Stimulated activated CD4-positive, alpha-beta T cell treated with anti-CD3 and anti-CD28 coated beads, Interleukin-1b, Interleukin-23, amount 100 ng/mL, for 48 hours (primary cell): ENCODE measurements around the gene PDIK1L.
A peak's percentile ranks its signal among the peaks of the same experiment; 100 is the strongest.
"Not testable (repeated sequence)": the region's sequence is repeated elsewhere in the genome, so short reads cannot be mapped to it uniquely, and the experiment has no call there.

ENCODE experiments used
- DNase-seq: peaks from one replicate; pipeline ENCODE4 v3.0.0-alpha.2; 2020

The PDIK1L gene

GRCh38 chr1:26092422-26092821, 19.2 kb upstream of the PDIK1L start:
- no peak for DNase-seq

- not testable (repeated sequence) for DNase-seq
Measured at GRCh38 chr1:26093569-26093968, 18.1 kb upstream of the PDIK1L start.

DNA sequence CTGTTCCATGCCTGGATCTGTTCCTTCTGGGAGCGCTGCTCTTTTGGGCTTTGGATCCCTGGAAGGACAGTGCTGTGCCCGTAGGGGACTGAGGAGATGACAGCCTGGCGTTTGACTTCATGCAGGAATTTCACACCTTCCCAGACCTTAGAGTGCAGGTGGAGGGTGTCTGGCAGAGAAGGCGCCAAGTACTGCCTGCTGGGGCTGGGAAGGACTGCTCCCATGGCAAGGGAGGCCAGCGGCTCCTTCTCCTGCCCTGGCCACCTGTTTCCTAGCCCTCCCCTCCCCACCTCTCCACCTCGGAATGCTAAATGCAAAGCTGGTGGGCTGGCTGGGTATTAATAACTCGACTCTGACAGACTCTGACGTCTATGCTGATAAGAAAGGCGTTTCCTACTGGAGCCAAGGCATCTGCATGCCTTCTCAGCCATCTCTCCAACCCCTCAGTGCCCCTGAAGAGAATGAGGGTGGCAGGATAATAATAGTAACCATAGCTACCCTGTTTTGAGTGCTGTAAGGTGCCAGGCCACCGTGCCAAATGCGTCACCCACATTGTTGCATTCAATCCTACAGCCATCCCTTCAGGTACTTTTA, 17.5 kb upstream of the PDIK1L start:
- DNase-seq: no peak

DNA sequence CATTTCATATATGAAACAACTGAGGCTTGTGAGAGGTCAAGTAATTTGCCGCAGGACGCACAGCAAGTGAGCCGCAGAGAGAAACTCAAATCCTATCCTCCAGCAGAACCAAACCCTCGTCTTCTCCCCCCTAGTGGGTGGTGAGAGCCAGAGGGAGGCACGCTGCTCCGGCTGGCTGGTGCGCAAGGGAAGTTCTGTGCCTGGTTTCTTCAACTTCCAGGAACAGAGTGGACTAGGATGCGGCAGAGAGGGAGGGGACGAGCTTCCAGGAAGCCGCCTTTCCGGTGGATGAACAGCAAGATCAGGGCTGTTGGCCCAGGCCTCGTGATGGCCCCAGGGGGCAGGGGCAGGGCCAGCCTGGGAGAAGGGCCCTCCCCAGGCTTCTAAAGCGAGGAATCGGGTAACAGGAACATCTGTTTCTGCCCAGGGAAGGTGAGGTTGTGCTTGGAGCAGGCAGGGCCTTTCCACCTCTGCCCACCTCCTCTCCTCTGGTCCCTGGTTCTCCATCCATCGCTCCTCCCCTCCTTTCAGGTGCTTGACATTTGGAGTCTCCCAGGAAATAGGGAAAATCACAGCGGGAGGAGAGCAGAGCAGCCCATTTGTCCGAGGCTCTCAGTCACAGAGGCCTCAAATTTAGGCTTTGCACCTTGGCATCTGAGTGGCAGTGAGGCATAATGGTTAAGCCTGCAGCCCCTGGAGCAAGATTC, 16.8 kb upstream of the PDIK1L start:
- no peak for DNase-seq

DNA sequence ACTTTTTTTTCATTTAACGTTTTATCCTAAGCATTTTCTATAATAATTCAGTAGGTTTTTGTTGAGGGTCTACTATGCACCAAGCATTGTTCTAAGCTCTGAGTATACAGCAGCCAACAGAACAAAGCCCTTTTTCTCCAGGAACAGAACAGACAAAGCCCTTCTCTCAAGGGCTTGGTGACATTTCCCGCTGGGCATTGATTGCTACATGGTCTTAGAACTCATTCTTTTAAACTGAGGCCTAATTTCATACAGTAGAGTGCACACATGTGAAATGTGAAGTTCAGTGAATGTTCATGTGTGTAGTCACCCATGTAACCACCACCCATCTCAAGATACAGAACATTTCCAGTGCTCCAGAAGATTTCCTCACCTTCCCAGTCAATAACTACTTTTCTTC, 15.2 kb upstream of the PDIK1L start:
- DNase-seq: no peak

DNA sequence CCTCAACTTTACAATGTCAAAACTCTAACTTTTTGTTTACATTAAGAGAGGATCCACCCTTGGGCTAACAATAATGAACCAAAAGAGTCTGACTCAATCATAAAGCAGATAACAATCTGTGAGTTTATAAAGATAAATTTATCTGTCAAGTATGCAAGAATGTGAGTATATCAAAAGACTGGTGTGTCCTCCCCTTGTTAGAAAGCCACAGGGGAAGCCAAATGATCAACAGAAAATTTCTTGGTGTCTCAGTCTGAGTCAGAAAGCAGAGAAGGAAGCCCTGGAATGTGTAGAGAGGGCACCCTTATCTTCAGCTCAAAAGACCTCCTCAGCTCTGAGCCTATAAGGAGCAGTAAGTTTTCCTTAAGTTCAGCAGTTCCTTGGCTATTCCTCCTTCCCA, 13.9 kb upstream of the PDIK1L start:
- no peak for DNase-seq

GRCh38 chr1:26098602-26099001, 13.0 kb upstream of the PDIK1L start:
- no peak for DNase-seq

DNA sequence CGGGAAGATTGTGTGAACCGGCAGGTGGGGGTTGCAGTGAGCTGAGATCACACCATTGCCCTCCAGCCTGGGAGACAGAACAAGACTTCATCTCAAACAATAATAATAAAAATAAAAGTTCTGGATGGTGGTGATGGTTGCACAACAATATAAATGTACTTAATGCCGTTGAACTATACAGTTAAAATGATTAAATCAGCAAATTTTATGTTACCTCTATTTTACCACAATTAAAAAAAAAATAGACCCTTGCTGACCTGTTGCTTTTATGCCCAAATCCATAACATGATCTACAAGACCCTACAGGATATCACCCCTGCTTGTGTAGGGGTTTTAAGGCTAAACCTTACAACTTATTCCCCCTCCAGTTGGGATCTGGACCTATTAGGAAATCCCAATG, 11.8 kb upstream of the PDIK1L start:
- DNase-seq: no peak

DNA sequence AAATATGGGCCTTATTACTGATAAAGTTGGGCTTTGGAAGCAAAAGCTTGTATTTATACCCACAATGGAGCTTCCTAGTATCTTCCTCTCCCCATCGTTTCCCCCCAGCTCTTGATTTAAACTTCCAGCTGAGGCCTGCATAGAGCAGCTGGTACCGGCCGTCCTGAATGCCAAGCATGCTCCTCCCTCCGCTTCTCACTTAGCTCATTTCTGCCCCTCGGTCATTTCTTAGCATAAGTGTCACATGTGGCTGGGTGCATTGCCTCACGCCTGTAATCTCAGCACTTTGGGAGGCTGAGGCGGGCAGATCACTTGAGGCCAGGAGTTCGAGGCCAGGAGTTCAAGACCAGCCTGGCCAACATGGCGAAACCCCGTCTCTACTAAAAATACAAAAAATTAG, 11.4 kb upstream of the PDIK1L start:
- not testable (repeated sequence) for DNase-seq

DNA sequence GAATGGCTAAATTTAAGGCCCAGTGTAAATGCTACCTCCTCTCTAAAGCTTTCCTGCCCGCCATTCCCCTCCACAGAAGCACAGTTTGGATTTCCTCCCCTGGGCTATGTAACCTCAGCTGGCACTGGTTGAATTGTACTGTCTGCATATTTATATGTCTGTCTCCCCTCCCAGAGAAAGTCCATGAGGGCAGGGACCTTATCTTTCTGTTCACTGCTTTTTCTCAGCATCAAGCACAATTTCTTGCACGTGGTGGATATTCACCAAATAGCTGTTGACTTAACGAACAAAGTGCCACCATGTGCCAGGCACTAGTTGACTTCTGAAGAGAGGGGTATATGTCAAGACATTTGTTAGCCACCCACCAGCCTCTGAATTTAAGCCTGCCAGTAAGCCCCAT, 9.5 kb upstream of the PDIK1L start:
- DNase-seq: no peak

- DNase-seq: no peak
Measured at GRCh38 chr1:26102526-26102925, 9.1 kb upstream of the PDIK1L start.

DNA sequence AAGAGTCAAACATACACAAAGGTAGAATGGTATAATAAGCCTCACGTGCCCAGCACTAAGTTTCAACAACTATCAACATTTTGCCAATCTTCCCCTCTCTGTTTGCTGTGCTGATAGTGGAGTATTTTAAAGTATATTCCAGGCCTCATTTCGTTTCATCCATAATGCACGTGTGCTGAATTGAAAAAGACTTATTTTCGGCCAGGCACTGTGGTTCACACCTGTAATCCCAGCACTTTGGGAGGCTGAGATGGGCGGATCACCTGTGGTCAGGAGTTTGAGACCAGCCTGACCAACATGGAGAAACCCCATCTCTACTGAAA, 6.4 kb upstream of the PDIK1L start:
- not testable (repeated sequence) for DNase-seq

DNA sequence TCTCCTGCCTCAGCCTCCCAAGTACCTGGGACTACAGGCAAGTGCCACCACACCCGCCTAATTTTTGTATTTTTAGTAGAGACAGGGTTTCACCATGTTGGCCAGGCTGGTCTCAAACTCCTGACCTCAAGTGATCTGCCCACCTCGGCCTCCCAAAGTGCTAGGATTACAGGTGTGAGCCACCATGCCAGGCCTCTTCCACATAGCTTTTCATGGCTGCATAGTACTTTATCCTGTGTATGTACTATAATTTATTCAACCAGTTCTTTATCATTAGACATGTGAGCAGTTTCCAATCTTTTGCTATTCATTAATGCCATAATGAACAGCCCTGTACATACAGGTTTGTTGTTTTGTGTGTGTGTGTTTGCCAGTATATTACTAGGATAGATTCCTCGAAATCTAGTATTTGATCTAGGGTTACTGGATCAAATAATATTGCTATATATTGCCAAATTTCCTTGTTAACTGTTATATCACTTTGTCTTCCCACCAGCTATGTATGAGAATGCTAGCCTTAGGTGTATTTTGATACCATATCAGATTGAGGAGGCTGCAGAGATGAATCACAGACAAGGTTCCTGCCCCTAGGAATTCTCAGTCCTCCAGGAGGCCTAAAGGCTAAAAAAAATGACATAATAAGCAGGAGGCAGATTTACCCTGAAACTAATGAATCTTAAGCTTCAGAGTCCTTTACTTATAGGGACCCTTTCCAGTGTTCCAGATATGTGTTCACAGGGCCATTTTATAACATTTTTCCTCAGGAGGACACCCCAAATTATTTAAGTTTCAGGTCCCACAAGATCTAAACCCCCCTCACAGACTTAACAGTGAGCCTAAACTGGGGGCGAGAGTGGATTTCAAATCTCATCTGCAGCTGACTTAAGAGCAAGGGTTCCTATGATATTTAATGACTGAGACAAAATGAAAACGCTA, 2.1 kb upstream of the PDIK1L start:
- DNase-seq: no peak

- DNase-seq: peak; percentile 69
Measured at GRCh38 chr1:26110731-26111529, 694 bp upstream of the PDIK1L start.

- DNase-seq: no peak
Measured at GRCh38 chr1:26112407-26112775, 767 bp downstream of the PDIK1L start.

DNA sequence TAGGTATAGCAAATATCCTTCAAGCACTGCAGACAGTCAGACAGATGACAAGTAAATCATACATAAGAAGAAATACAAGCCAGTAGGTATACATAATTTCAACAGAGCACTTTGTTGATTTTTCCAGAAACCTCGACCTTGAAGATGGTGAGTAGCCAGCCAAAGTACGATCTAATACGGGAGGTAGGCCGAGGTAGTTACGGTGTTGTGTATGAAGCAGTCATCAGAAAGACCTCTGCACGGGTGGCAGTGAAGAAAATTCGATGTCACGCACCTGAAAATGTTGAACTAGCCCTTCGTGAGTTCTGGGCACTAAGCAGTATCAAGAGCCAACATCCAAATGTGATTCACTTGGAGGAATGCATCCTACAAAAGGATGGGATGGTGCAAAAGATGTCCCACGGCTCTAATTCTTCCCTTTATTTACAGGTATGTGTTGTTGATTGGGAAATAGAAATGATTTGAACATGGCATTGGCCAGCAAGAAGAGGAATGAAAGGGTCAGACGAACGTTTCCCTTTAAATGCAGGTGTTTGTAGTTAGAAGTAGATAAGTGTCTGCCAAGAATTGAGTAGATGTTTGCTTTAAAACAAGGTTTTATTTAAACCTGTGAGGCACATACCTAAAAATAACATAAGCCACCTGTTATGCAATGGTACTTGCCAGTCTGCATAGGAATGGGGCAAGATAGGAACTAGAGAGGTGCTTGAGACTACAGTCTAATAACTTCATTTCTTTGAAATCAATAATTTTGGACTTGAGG, 2.7 kb downstream of the PDIK1L start:
- no peak for DNase-seq

DNA sequence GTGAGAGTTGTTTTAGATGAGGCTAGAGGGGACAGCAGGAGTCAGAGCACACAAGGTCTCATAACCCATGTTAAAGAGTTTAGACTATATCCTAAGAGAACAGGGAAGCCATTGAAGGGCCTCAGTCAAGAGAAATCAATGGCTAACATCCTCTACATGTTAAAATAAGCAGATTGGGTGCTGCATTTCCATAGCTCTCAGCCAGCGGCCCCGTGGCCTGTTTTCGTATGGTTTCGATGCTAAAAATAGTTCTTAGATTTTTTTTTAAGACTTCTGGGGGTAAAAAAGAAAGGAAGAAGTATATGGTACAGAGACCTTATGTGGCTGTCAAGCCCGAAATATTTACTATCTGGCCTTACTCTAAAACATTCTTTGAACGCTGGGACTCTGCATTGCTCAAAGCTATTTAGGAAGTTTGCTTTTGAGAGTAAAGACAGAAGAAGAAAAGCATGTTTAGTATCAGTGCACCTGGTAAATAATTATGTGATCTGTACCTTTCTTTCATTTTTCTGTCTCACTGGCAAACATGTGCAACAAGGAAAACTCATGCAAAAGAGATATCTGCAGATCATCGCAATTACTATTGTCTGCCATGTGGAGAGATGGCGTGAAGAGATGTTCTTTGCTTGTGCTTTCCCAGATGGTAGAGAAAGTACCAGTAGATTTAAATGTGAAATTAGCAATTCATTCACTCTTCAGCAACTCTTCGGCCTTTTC, 8.4 kb downstream of the PDIK1L start:
- DNase-seq: no peak

DNA sequence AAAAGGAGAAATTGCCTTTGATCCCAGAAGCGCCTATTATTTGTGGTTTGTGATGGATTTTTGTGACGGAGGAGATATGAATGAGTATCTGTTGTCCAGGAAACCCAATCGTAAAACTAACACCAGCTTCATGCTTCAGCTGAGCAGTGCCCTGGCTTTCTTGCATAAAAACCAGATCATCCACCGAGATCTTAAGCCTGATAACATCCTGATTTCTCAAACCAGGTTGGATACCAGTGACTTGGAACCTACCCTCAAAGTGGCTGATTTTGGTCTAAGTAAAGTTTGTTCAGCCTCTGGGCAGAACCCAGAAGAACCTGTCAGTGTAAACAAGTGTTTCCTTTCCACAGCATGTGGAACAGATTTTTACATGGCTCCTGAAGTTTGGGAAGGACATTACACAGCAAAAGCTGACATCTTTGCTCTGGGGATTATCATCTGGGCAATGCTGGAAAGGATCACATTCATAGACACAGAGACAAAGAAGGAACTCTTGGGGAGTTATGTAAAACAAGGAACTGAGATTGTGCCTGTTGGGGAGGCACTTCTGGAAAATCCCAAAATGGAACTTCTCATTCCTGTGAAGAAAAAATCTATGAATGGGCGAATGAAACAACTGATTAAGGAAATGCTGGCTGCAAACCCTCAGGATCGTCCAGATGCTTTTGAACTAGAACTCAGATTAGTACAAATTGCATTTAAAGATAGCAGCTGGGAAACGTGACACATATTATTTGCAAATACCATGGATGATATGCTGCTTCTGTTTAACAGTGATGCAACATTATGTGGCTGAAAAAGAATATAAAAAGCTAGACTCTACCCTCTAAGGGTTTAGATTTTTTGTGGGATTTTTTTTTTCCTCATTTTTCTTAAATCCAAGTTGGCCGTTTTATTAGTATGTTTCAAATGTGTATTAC, 10.5 kb downstream of the PDIK1L start:
- no peak for DNase-seq

DNA sequence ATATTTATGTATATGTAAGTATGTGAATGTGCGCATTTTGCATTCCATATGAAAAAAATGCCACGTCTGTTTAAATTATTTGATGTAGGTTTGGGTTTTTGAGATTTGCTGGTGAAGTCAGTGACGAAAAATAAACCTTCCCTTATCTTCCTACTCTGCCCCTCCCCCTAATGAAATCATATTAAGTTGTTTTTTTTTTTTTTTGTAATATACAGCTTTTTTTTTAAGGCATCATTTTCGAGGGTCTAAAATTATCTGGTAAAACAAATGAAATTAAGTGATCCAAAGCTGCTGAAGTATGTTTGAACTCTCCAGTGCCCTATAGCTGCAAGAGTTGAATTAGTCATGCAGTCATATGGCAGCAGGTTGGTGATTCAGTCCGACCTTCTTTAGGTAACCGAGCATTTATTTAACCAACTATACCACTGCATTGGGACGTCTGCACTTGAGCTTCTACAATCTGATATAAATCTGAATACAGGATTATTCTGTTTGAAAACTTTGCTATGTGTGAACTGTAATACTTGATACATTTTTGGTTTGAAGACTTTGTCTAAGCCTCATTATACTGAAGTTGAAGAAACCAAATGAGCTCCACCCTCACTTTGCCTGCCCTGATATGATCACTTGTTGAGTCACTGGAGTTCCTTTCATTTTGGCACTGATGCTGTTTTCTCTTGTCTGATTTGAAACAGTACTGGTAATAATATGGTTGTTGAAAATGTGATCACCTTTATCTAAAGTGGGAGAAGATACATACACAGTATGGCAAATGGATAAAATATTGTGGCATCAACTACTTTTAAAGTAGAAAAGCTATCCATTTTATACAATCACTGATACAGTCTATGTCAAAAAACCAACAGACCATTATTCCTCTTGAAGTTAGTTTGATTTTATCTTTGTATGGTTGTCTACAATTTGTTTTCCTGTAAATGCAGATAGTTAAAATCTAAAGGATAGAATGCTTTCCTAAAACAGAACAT, 11.7 kb downstream of the PDIK1L start:
- DNase-seq: peak; percentile 16
